Neuronal stem cell (in vitro differentiated cells): ENCODE measurements around the gene COL6A1.

Experiments used
- DNase-seq: peaks from one replicate; pipeline ENCODE4 v3.0.0-alpha.2; 2013; ENCODE audit warnings: low spot score
- H2AFZ ChIP-seq: one replicate; pipeline ENCODE4 v1.6.1; 2013; ENCODE audit warnings: mild to moderate bottlenecking, low read length, inconsistent platforms
- H2AK5ac ChIP-seq: 2 replicates; pipeline ENCODE4 v1.6.1; 2013; ENCODE audit warnings: low read depth, mild to moderate bottlenecking, inconsistent platforms, low read length, moderate library complexity, mixed read lengths
- H2BK120ac ChIP-seq: 2 replicates; pipeline ENCODE4 v1.6.1; 2013; ENCODE audit warnings: low read depth, mild to moderate bottlenecking, inconsistent platforms, low read length, moderate library complexity, mixed read lengths
- H2BK12ac ChIP-seq: one replicate; pipeline ENCODE4 v1.6.1; 2013; ENCODE audit warnings: low read length, inconsistent platforms
- H2BK15ac ChIP-seq: 2 replicates; pipeline ENCODE4 v1.6.1; 2013; ENCODE audit warnings: mild to moderate bottlenecking, low read length, inconsistent platforms, mixed read lengths
- H2BK5ac ChIP-seq: one replicate; pipeline ENCODE4 v1.6.1; 2013; ENCODE audit warnings: inconsistent platforms, mild to moderate bottlenecking, low read length, moderate library complexity
- H3K14ac ChIP-seq: one replicate; pipeline ENCODE4 v1.6.1; 2013; ENCODE audit warnings: low read length, inconsistent platforms
- H3K18ac ChIP-seq: 2 replicates; pipeline ENCODE4 v1.6.1; 2013; ENCODE audit warnings: low read length, inconsistent platforms
- H3K23ac ChIP-seq: 2 replicates; pipeline ENCODE4 v1.6.1; 2013; ENCODE audit warnings: low read depth, mild to moderate bottlenecking, mixed read lengths, low read length, inconsistent platforms; ENCODE audit not compliant: poor library complexity
- H3K27ac ChIP-seq: replicated peaks from 3 replicates; pipeline ENCODE4 v1.5.1; 2013; ENCODE audit warnings: low read length, inconsistent platforms
- H3K27me3 ChIP-seq, 3 experiments: 2 replicates each; pipeline ENCODE4 v1.6.1; 2013; ENCODE audit warnings: low read length in 3 of 3, mild to moderate bottlenecking in 2 of 3, inconsistent platforms in 1 of 3, low read depth in 1 of 3, mixed read lengths in 1 of 3, moderate library complexity in 1 of 3; ENCODE audit not compliant: control insufficient read depth in 3 of 3, insufficient read depth in 3 of 3
- H3K36me3 ChIP-seq, 2 donors: replicated peaks in 1 of 2; 2 replicates each; pipeline ENCODE4 v1.6.1; 2013; ENCODE audit warnings: low read length in 2 of 2; ENCODE audit not compliant: control insufficient read depth in 2 of 2, insufficient read depth in 2 of 2
- H3K4ac ChIP-seq: 2 replicates; pipeline ENCODE4 v1.6.1; 2013; ENCODE audit warnings: inconsistent platforms, mild to moderate bottlenecking, low read length, moderate library complexity
- H3K4me1 ChIP-seq, 2 donors: 1 replicate in 1 of 2; 2 replicates in 1 of 2; pipeline ENCODE4 v1.6.1; 2013; ENCODE audit warnings: low read length in 2 of 2, low read depth in 1 of 2; ENCODE audit not compliant: control insufficient read depth in 2 of 2, insufficient read depth in 1 of 2
- H3K4me2 ChIP-seq: one replicate; pipeline ENCODE4 v1.6.1; 2013; ENCODE audit warnings: mild to moderate bottlenecking, low read length, inconsistent platforms; ENCODE audit not compliant: insufficient read depth, poor library complexity, severe bottlenecking
- H3K4me3 ChIP-seq, 2 donors: 2 replicates each; pipeline ENCODE4 v1.5.1; 2013; ENCODE audit warnings: low read length in 2 of 2, mild to moderate bottlenecking in 2 of 2, inconsistent platforms in 1 of 2, moderate library complexity in 1 of 2
- H3K79me1 ChIP-seq: one replicate; pipeline ENCODE4 v1.6.1; 2013; ENCODE audit warnings: low read depth, mild to moderate bottlenecking, inconsistent platforms, low read length, moderate library complexity
- H3K9ac ChIP-seq: one replicate; pipeline ENCODE4 v1.6.1; 2013; ENCODE audit warnings: mild to moderate bottlenecking, low read depth, low read length, inconsistent platforms; ENCODE audit not compliant: poor library complexity
- H3K9me3 ChIP-seq, 2 donors: replicated peaks in 1 of 2; 2 replicates each; pipeline versions ENCODE3 to v1.6.1; 2013; ENCODE audit warnings: low read length in 2 of 2, mild to moderate bottlenecking in 2 of 2, inconsistent platforms in 1 of 2, low read depth in 1 of 2, mixed read lengths in 1 of 2, moderate library complexity in 1 of 2; ENCODE audit not compliant: control insufficient read depth in 2 of 2, insufficient read depth in 1 of 2
- H4K8ac ChIP-seq: one replicate; pipeline ENCODE4 v1.6.1; 2013; ENCODE audit warnings: low read depth, mild to moderate bottlenecking, inconsistent platforms, low read length, moderate library complexity
- H4K91ac ChIP-seq: one replicate; pipeline ENCODE4 v1.6.1; 2013; ENCODE audit warnings: low read length, low read depth, mild to moderate bottlenecking, inconsistent platforms; ENCODE audit not compliant: poor library complexity
- whole genome bisulfite sequencing, 2 donors: extraction: QIAGEN DNeasy Blood & Tissue Kit; methylation state at CpG; one replicate each; pipeline ENCODE4 v1.1.7; 2013; ENCODE audit warnings: missing lambda C conversion rate in 2 of 2, mixed read lengths in 1 of 2; ENCODE audit not compliant: insufficient read length in 2 of 2, insufficient replicate concordance in 1 of 2; ENCODE audit errors: extremely low coverage in 2 of 2; 5-methylcytosine and 5-hydroxymethylcytosine counted together

Gene COL6A1

GRCh38 chr21:45980271-45980670 is 1.3 kb upstream of the COL6A1 start:
- Histone ChIP-seq H2BK12ac (no peak overlapping the region), H3K9me3 (no peaks in the 10 kb centered on the region), H3K9ac (no peak overlapping the region), H3K4ac (no peak overlapping the region), H3K14ac (no peak overlapping the region), H3K4me3 (no peak overlapping the region), H3K27me3 (peaks cover 0 to 30% (median 0%) of the 10 kb centered on the region in 3 experiments), H2BK15ac (no peak overlapping the region), H3K23ac (no peak overlapping the region), H4K8ac (no peak overlapping the region), H3K18ac (no peak overlapping the region), H2BK120ac (no peak overlapping the region), H3K4me1 (peaks cover 8 to 15% of the 10 kb centered on the region in 2 donors), H3K27ac (no peak overlapping the region), H2AK5ac (no peak overlapping the region), H4K91ac (no peak overlapping the region), H3K4me2 (no peak overlapping the region), H2AFZ (no peak overlapping the region), H3K36me3 (peaks cover 0 to 13% of the 10 kb centered on the region in 2 donors), H3K79me1 (peaks cover 5% of the 10 kb centered on the region), H2BK5ac (no peak overlapping the region)
- WGBS, 2 donors, result no CpG with 5 or more reads among the region's 2 CpGs
- no peak for DNase-seq

- Histone ChIP-seq H3K9me3 (no peaks in the 10 kb centered on the region), H3K4ac (no peak overlapping the region), H3K27ac (no peak overlapping the region), H3K18ac (no peak overlapping the region), H3K9ac (no peak overlapping the region), H3K4me1 (peaks cover 8 to 15% of the 10 kb centered on the region in 2 donors), H3K79me1 (peaks cover 5% of the 10 kb centered on the region), H2BK5ac (no peak overlapping the region), H2BK120ac (no peak overlapping the region), H2AFZ (peak overlapping the region; percentile 90), H4K8ac (no peak overlapping the region), H3K27me3 (peaks cover 0 to 28% (median 0%) of the 10 kb centered on the region in 3 experiments), H3K36me3 (peaks cover 0 to 17% of the 10 kb centered on the region in 2 donors), H2BK12ac (no peak overlapping the region), H2AK5ac (no peak overlapping the region), H4K91ac (no peak overlapping the region), H3K23ac (no peak overlapping the region), H3K4me2 (peak overlapping the region; percentile 67), H3K4me3 (no peak overlapping the region), H2BK15ac (no peak overlapping the region), H3K14ac (no peak overlapping the region)
- DNase-seq, result no peak
Measured at GRCh38 chr21:45980697-45981096, 873 bp upstream of the COL6A1 start.

GRCh38 chr21:45982092-45982757 is 655 bp downstream of the COL6A1 start:
- WGBS, 2 donors, result no CpG with 5 or more reads among the region's 45 CpGs
- H4K8ac ChIP-seq, result no peak overlapping the region
- peak overlapping the region; percentile 94 for H2AFZ ChIP-seq
- H3K23ac ChIP-seq, result peak overlapping the region; percentile 75
- peak overlapping the region; percentile 99 for H2BK15ac ChIP-seq
- peaks cover 2 to 29% of the 10 kb centered on the region in 2 donors for H3K36me3 ChIP-seq
- peak overlapping the region; percentile 93 for H3K4me2 ChIP-seq
- peak overlapping the region; percentile 93 for H3K4ac ChIP-seq
- H3K14ac ChIP-seq, result peak overlapping the region; percentile 84
- peak overlapping the region; percentile 66 for H2AK5ac ChIP-seq
- peaks cover 8 to 14% of the 10 kb centered on the region in 2 donors for H3K4me1 ChIP-seq
- H3K9ac ChIP-seq, result peak overlapping the region; percentile 99
- no peak for DNase-seq
- peak overlapping the region; percentile 83 for H2BK120ac ChIP-seq
- H4K91ac ChIP-seq, result no peak overlapping the region
- H3K27me3 ChIP-seq, result peaks cover 0 to 17% (median 0%) of the 10 kb centered on the region in 3 experiments
- H2BK5ac ChIP-seq, result no peak overlapping the region
- H3K27ac ChIP-seq, result peak overlapping the region; percentile 58
- no peaks in the 10 kb centered on the region for H3K9me3 ChIP-seq
- H3K4me3 ChIP-seq, result peak overlapping the region; percentile 88 to 90
- peak overlapping the region; percentile 24 for H2BK12ac ChIP-seq
- peaks cover 5% of the 10 kb centered on the region for H3K79me1 ChIP-seq
- H3K18ac ChIP-seq, result peak overlapping the region; percentile 92

GRCh38 chr21:45982758-45983648 is 1.4 kb downstream of the COL6A1 start:
- Histone ChIP-seq H3K4me2 (peak overlapping the region; percentile 93), H3K27ac (no peak overlapping the region), H3K14ac (no peak overlapping the region), H3K4me1 (peaks cover 8 to 11% of the 10 kb centered on the region in 2 donors), H3K36me3 (peaks cover 3 to 31% of the 10 kb centered on the region in 2 donors), H3K4me3 (peak overlapping the region; percentile 88 to 90), H2BK5ac (no peak overlapping the region), H3K23ac (peak overlapping the region; percentile 60), H2BK120ac (no peak overlapping the region), H3K9me3 (no peaks in the 10 kb centered on the region), H2BK12ac (no peak overlapping the region), H3K4ac (peak overlapping the region; percentile 3), H2AFZ (peak overlapping the region; percentile 94), H4K8ac (no peak overlapping the region), H3K79me1 (peaks cover 5% of the 10 kb centered on the region), H3K27me3 (peaks cover 0 to 15% (median 0%) of the 10 kb centered on the region in 3 experiments), H3K9ac (peak overlapping the region; percentile 80), H3K18ac (peak overlapping the region; percentile 92), H2BK15ac (peak overlapping the region; percentile 55), H4K91ac (no peak overlapping the region), H2AK5ac (peak overlapping the region; percentile 84)
- no peak for DNase-seq
- no CpG with 5 or more reads among the region's 45 CpGs for WGBS, 2 donors
